Hepatocyte (in vitro differentiated cells): ENCODE data around the gene KRTAP5-5.
"Not testable (repeated sequence)": the region's sequence is repeated elsewhere in the genome, so short reads cannot be mapped to it uniquely, and the experiment has no call there.

Experiments used
- CTCF ChIP-seq: fragments of 200-600 bp; sonication (generic); IDR thresholded peaks from 2 replicates; pipeline ENCODE4 v1.5.1; 2016; ENCODE audit warnings: antibody characterized with exemption, mild to moderate bottlenecking; ENCODE audit not compliant: poor library complexity
- EZH2 ChIP-seq: fragments of 200-600 bp; sonication (generic); IDR thresholded peaks from 2 replicates; pipeline ENCODE4 v1.6.1; 2016; ENCODE audit warnings: antibody characterized with exemption, mild to moderate bottlenecking, borderline replicate concordance

GRCh38 chr11:1601663-1602062, 27.9 kb upstream of the KRTAP5-5 start:
- TF ChIP-seq EZH2, CTCF: not testable (repeated sequence)
